ENCODE measurements around the gene ENHO. TPM values are rescaled to one million over a fixed set of nuclear protein-coding genes. Genes with fewer than 3 reads are reported as not detected.

ENHO gene
- total and polyA plus RNA-seq, 10 of the 15 experiments (the other 5 are each of a cell fraction or from before 2014, with no cell fraction given), result not detected

DNA sequence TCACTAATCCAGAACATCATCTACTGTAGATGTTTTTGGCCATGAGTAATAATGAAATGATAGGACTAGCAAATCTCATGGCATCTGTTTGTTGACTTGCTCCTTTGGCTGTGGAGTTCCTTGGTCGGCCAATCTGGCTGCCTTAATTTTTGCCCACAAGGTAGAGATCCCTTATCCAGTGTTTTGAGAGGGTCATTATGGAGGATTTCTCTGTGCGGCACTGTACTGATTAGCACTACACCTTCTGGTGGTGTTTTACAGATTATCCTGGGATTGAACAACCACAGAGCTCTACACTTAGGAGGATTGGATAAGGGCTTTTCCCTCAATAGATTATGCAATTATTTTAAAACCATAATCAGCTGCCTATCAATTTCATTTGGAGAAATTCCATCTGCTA is 3.2 kb upstream of the ENHO start:
- no TSS peak for BruUV-seq (replicated peaks)
- Histone ChIP-seq H4K20me1 (ENCODE audit: control insufficient read depth, insufficient read depth) (peaks cover 4% of the 10 kb centered on the region), H2AFZ (ENCODE audit: control insufficient read depth, low read depth, low read length) (no peak overlapping the region), H3K79me2 (ENCODE audit: control insufficient read depth, insufficient read depth, low read length) (no peaks in the 10 kb centered on the region), H3K4me1 (ENCODE audit: control insufficient read depth, insufficient read depth, low read length) (no peaks in the 10 kb centered on the region), H3K4me3 (no peak overlapping the region), H3K27ac (ENCODE audit: control insufficient read depth, insufficient read depth) (no peak overlapping the region), H3K9ac (ENCODE audit: control insufficient read depth, insufficient read depth, low read length) (no peak overlapping the region), H3K4me2 (ENCODE audit: control insufficient read depth, insufficient read depth) (no peak overlapping the region), H3K9me3 (replicated peaks; ENCODE audit: control insufficient read depth, insufficient read depth, low read length) (no peaks in the 10 kb centered on the region; the same call in 2 of the 3 replicates), H3K36me3 (ENCODE audit: control insufficient read depth in 2 of 2, insufficient read depth in 2 of 2, low read length in 1 of 2) (no peaks in the 10 kb centered on the region), H3K27me3 (replicated peaks in 1 of 2; ENCODE audit: control insufficient read depth in 2 of 2, insufficient read depth in 2 of 2, low read length in 1 of 2) (peaks cover 9% of the 10 kb centered on the region in 2 experiments; a peak in 3 of 4 replicates)
- no peak for FAIRE-seq
- intact Hi-C loops (cut with micrococcal nuclease; ENCODE audit: unreplicated experiment), result no loop called here
- DNase-seq (ENCODE audit: low read depth, low spot score), result no peak
- 45% methylated on average over 2 of the region's 2 CpGs for WGBS (ENCODE audit: insufficient coverage, insufficient replicate concordance, low lambda C conversion rate, missing lambda C conversion rate)
- ChIA-PET POLR2A (no interaction called here), RAD21 (ENCODE audit: unreplicated experiment) (no interaction called here), SMC1A (ENCODE audit: uncharacterized antibody, unreplicated experiment) (no interaction called here), CTCF (no interaction called here)
- in situ Hi-C loops (cut with MboI), result no loop called here
- no peak for ATAC-seq
- no peak for TF ChIP-seq TCF3 (IDR thresholded peaks at IDR 0.05; ENCODE audit: borderline replicate concordance, insufficient read depth, low read depth, low read length)
- TF ChIP-seq, protein P1, sequence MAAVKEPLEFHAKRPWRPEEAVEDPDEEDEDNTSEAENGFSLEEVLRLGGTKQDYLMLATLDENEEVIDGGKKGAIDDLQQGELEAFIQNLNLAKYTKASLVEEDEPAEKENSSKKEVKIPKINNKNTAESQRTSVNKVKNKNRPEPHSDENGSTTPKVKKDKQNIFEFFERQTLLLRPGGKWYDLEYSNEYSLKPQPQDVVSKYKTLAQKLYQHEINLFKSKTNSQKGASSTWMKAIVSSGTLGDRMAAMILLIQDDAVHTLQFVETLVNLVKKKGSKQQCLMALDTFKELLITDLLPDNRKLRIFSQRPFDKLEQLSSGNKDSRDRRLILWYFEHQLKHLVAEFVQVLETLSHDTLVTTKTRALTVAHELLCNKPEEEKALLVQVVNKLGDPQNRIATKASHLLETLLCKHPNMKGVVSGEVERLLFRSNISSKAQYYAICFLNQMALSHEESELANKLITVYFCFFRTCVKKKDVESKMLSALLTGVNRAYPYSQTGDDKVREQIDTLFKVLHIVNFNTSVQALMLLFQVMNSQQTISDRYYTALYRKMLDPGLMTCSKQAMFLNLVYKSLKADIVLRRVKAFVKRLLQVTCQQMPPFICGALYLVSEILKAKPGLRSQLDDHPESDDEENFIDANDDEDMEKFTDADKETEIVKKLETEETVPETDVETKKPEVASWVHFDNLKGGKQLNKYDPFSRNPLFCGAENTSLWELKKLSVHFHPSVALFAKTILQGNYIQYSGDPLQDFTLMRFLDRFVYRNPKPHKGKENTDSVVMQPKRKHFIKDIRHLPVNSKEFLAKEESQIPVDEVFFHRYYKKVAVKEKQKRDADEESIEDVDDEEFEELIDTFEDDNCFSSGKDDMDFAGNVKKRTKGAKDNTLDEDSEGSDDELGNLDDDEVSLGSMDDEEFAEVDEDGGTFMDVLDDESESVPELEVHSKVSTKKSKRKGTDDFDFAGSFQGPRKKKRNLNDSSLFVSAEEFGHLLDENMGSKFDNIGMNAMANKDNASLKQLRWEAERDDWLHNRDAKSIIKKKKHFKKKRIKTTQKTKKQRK (IDR thresholded peaks at IDR 0.05; ENCODE audit: low read depth, low read length), result no peak
- no peak for TF ChIP-seq BCL11A (IDR thresholded peaks at IDR 0.05; ENCODE audit: low read depth, low read length)
- no peak for TF ChIP-seq RFX5 (IDR thresholded peaks at IDR 0.05; ENCODE audit: low read depth, low read length)
- TF ChIP-seq, protein P2, sequence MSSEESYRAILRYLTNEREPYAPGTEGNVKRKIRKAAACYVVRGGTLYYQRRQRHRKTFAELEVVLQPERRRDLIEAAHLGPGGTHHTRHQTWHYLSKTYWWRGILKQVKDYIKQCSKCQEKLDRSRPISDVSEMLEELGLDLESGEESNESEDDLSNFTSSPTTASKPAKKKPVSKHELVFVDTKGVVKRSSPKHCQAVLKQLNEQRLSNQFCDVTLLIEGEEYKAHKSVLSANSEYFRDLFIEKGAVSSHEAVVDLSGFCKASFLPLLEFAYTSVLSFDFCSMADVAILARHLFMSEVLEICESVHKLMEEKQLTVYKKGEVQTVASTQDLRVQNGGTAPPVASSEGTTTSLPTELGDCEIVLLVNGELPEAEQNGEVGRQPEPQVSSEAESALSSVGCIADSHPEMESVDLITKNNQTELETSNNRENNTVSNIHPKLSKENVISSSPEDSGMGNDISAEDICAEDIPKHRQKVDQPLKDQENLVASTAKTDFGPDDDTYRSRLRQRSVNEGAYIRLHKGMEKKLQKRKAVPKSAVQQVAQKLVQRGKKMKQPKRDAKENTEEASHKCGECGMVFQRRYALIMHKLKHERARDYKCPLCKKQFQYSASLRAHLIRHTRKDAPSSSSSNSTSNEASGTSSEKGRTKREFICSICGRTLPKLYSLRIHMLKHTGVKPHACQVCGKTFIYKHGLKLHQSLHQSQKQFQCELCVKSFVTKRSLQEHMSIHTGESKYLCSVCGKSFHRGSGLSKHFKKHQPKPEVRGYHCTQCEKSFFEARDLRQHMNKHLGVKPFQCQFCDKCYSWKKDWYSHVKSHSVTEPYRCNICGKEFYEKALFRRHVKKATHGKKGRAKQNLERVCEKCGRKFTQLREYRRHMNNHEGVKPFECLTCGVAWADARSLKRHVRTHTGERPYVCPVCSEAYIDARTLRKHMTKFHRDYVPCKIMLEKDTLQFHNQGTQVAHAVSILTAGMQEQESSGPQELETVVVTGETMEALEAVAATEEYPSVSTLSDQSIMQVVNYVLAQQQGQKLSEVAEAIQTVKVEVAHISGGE (CRISPR knock-in tag; IDR thresholded peaks at IDR 0.05), result no peak
- TF ChIP-seq HDAC2 (IDR thresholded peaks at IDR 0.05), result no peak
- TF ChIP-seq IRF3 (IDR thresholded peaks at IDR 0.05), result no peak
- TF ChIP-seq SPI1 (IDR thresholded peaks at IDR 0.05; ENCODE audit: borderline replicate concordance, insufficient read depth, low read depth, low read length), result no peak
- no peak for TF ChIP-seq KLF5 (IDR thresholded peaks at IDR 0.05; ENCODE audit: partially characterized antibody)
- TF ChIP-seq, protein P3, sequence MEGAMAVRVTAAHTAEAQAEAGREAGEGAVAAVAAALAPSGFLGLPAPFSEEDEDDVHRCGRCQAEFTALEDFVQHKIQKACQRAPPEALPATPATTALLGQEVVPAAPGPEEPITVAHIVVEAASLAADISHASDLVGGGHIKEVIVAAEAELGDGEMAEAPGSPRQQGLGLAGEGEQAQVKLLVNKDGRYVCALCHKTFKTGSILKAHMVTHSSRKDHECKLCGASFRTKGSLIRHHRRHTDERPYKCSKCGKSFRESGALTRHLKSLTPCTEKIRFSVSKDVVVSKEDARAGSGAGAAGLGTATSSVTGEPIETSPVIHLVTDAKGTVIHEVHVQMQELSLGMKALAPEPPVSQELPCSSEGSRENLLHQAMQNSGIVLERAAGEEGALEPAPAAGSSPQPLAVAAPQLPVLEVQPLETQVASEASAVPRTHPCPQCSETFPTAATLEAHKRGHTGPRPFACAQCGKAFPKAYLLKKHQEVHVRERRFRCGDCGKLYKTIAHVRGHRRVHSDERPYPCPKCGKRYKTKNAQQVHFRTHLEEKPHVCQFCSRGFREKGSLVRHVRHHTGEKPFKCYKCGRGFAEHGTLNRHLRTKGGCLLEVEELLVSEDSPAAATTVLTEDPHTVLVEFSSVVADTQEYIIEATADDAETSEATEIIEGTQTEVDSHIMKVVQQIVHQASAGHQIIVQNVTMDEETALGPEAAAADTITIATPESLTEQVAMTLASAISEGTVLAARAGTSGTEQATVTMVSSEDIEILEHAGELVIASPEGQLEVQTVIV (IDR thresholded peaks at IDR 0.05; ENCODE audit: borderline replicate concordance, partially characterized antibody), result no peak
- TF ChIP-seq MTA3 (IDR thresholded peaks at IDR 0.05; ENCODE audit: borderline replicate concordance, low read length), result no peak
- TF ChIP-seq SUPT20H (IDR thresholded peaks at IDR 0.05; ENCODE audit: borderline replicate concordance, control insufficient read depth, low read depth, low read length), result no peak
- TF ChIP-seq SMARCA5 (IDR thresholded peaks at IDR 0.05), result no peak

Measured in GM12878 (cell line).